ENCODE measurements around the gene GALNT9.

The GALNT9 gene

DNA sequence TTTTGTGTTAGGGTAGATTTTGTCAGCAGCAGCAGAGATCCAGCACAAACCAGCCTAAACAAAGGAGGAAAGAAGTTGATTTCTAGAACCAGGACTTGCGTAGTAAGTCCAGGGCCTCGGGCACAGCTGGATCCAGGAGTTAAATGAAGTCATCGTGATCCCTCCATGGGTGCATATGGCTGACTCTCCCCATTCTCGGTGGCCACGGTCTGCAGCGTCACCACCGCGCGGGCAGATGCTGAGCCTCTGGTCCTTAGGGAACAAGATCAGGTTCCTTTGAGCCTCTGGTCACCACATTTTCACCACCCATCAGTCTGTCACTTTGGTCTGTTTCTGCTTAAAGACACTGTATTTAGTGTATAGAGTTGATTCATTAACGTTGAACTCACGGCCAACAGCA, 14.8 kb upstream of the GALNT9 start:
- no peak for DNase-seq (ENCODE audit: low read depth)

- DNase-seq (ENCODE audit: low read depth), result no peak
These were observed 14.1 kb upstream of the GALNT9 start for GRCh38 chr12:132343294-132344004.

- no peak for DNase-seq (ENCODE audit: low read depth)
These were observed 13.2 kb upstream of the GALNT9 start for GRCh38 chr12:132342251-132343227.

GRCh38 chr12:132341318-132342050, 12.1 kb upstream of the GALNT9 start:
- no peak for DNase-seq (ENCODE audit: low read depth)

- DNase-seq (ENCODE audit: low read depth), result no peak
These were observed 11.1 kb upstream of the GALNT9 start for GRCh38 chr12:132340266-132341035.

DNA sequence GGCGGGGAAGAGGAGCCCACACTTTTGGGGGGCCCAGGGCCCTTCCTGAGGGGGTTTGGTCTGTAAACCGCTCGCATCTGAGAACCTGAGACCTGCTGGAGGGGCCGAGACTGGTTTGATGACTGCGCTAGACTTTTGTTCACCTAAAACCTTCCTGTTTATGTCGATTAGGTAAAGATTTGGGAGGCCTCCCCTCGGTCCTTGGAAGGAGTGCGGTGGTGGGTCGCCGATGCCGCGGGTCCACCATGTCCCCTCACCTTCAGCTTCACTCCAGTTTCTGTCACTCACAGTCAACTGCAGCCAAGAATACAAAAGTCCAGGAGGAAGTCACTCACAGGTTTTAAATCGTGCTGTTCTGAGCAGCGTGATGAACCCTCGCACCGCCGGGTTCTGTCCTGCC, 10.5 kb upstream of the GALNT9 start:
- DNase-seq (ENCODE audit: low read depth), result no peak

GRCh38 chr12:132338781-132339180, 9.4 kb upstream of the GALNT9 start:
- no peak for DNase-seq (ENCODE audit: low read depth)

GRCh38 chr12:132338311-132338710, 8.9 kb upstream of the GALNT9 start:
- DNase-seq (ENCODE audit: low read depth), result no peak

- no peak for DNase-seq (ENCODE audit: low read depth)
These were observed 8.2 kb upstream of the GALNT9 start for GRCh38 chr12:132337557-132337956.

GRCh38 chr12:132336451-132337413, 7.3 kb upstream of the GALNT9 start:
- no peak for DNase-seq (ENCODE audit: low read depth)

DNA sequence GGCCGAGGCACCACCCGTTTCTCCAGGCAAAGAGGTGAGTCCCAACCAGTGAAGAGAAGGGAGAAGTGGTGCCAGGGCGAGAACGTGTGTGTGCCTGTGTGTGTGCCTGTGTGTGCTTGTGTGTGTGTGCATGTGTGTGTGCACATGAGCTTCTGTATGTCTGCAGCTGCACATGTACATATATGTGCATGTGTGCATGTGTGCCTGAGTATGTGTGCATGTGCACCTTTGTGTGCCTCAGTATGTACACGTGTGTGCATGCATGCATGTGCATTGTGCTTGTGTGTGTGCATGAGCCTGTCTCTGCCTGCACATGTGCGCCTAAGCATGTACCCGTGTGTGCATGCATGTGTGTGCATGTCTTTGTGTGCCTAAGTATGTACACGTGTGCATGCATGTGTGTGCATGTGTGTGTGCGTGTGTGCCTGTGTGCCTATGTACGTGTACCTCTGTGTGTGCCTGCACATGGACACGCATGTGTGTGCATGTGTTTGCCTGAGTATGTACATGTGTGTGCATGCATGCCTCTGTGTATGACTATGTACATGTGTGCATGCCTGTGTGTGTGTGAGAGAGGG, 5.9 kb upstream of the GALNT9 start:
- DNase-seq (ENCODE audit: low read depth), result no peak

DNA sequence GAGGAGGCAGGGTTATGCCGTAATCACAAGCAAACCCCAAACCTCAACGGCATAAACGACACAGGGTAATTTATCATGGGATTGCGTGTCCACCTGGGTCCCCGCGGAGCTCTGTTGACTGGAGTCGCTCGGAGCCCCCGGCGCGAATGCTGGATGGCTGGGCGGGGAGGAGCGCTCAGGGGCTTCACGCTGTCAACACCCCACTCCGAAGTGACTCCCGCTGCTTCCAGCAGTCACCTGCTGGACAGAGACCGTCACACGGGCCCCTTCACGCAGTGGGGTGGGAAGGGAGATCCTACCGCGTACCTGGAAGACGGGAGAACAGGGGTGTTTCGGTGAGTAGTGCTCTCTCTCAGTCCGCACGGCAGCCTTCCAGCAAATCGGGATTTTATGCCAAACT, 4.4 kb upstream of the GALNT9 start:
- DNase-seq (ENCODE audit: low read depth), result no peak

- DNase-seq (ENCODE audit: low read depth), result no peak
These were observed 3.9 kb upstream of the GALNT9 start for GRCh38 chr12:132333273-132333672.

DNA sequence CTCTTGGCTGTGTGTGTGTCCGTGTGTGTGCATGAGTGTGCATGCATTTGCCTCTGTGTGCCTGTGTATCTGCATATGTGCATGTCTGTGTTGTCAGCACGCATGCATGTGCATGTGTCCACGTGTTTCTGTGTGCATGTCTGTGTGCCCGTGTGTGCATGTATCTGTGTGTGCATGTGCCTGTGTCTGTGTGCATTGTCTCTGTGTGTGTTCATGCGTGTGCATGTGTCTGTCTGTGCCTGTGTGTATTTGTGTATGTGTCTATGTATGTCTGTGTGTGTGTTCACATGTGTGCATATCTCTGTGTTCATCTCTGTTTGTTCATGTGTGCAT, 1.1 kb upstream of the GALNT9 start:
- DNase-seq (ENCODE audit: low read depth), result no peak

GRCh38 chr12:132329720-132330548, 545 bp upstream of the GALNT9 start:
- no peak for DNase-seq (ENCODE audit: low read depth)

- DNase-seq (ENCODE audit: low read depth), result no peak
These were observed 933 bp downstream of the GALNT9 start for GRCh38 chr12:132328282-132329029.

- DNase-seq (ENCODE audit: low read depth), result peak; percentile 34
These were observed 1.8 kb downstream of the GALNT9 start for GRCh38 chr12:132327336-132328171.

- DNase-seq (ENCODE audit: low read depth), result no peak
These were observed 2.7 kb downstream of the GALNT9 start for GRCh38 chr12:132326646-132327045.
